PFSK-1 (cell line): ENCODE measurements around the gene OR51B4.

Source experiments
- POLR2AphosphoS5 ChIP-seq: IDR thresholded peaks from 2 replicates; pipeline ENCODE4 v1.6.1; 2012; ENCODE audit warnings: low read depth, mild to moderate bottlenecking, control low read depth, low read length, moderate library complexity
- SIN3A ChIP-seq: IDR thresholded peaks from 2 replicates; pipeline ENCODE4 v1.6.1; 2012; ENCODE audit warnings: mild to moderate bottlenecking, low read length, moderate library complexity, borderline replicate concordance; ENCODE audit not compliant: insufficient read depth
- TAF1 ChIP-seq: IDR thresholded peaks from 2 replicates; pipeline ENCODE4 v1.6.1; 2012; ENCODE audit warnings: low read length, control low read depth, borderline replicate concordance; ENCODE audit not compliant: insufficient read depth
- TF ChIP-seq, protein P1 (sequence below), 2 experiments: IDR thresholded peaks; 2 replicates each; pipeline versions ENCODE4 v1.6.1 to v1.8.0; 2011 to 2012; ENCODE audit warnings: low read depth in 2 of 2, low read length in 2 of 2, control low read depth in 1 of 2, inconsistent platforms in 1 of 2, mild to moderate bottlenecking in 1 of 2, moderate library complexity in 1 of 2; ENCODE audit not compliant: insufficient read depth in 1 of 2

DNA sequence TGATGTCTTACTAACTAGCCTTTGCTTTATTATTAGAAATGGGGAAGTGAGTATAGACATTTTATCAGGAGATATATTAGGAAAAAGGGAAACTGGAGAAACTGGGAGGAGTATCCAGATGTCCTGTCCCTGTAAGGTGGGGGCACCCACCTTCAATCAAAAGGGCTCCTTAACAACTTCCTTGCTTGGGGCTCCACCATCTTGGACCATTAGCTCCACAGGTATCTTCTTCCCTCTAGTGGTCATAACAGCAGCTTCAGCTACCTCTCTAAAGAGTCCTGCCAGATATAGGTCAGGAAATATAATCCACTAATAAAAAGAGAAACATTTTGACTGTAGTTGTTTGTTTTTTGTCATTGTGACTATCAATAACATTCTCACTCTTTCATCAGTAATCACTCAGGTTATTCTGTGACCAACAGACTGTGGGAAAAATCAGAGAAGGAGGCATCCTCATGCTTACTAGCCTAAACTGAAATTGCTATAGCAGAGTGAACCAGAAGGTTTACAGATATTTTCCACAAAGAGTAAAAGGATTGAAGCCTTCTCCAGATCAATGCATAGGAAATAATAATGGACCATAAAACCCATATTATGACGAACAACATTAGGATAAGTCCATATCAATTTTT lies 10.4 kb downstream of the OR51B4 start:
- no peak for TF ChIP-seq SIN3A
- no peak for TF ChIP-seq POLR2AphosphoS5
- TF ChIP-seq, protein P1, sequence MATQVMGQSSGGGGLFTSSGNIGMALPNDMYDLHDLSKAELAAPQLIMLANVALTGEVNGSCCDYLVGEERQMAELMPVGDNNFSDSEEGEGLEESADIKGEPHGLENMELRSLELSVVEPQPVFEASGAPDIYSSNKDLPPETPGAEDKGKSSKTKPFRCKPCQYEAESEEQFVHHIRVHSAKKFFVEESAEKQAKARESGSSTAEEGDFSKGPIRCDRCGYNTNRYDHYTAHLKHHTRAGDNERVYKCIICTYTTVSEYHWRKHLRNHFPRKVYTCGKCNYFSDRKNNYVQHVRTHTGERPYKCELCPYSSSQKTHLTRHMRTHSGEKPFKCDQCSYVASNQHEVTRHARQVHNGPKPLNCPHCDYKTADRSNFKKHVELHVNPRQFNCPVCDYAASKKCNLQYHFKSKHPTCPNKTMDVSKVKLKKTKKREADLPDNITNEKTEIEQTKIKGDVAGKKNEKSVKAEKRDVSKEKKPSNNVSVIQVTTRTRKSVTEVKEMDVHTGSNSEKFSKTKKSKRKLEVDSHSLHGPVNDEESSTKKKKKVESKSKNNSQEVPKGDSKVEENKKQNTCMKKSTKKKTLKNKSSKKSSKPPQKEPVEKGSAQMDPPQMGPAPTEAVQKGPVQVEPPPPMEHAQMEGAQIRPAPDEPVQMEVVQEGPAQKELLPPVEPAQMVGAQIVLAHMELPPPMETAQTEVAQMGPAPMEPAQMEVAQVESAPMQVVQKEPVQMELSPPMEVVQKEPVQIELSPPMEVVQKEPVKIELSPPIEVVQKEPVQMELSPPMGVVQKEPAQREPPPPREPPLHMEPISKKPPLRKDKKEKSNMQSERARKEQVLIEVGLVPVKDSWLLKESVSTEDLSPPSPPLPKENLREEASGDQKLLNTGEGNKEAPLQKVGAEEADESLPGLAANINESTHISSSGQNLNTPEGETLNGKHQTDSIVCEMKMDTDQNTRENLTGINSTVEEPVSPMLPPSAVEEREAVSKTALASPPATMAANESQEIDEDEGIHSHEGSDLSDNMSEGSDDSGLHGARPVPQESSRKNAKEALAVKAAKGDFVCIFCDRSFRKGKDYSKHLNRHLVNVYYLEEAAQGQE (IDR thresholded peaks at IDR 0.05; ENCODE audit: insufficient read depth in 1 of 2, low read depth in 2 of 2, low read length in 2 of 2) = no peak
- no peak for TF ChIP-seq TAF1
